Body of pancreas (tissue), 4 donors: Measurements from ENCODE around the gene ATAD3B.

ENCODE experiments used
- POLR2A ChIP-seq, 3 donors: fragments of 450-650 bp; IDR thresholded peaks; one replicate each; pipeline ENCODE4 v1.6.1; 2016; ENCODE audit warnings: antibody characterized with exemption in 3 of 3, mild to moderate bottlenecking in 2 of 3
- TF ChIP-seq, protein P1 (sequence below), 7 experiments: fragments of 450-650 bp in 4 of 7; fragments of 200-600 bp in 3 of 7; sonication (generic) in 3 of 7; IDR thresholded peaks; one replicate each; pipeline ENCODE4 v1.5.1; 2016 to 2019; ENCODE audit warnings: antibody characterized with exemption in 7 of 7

DNA sequence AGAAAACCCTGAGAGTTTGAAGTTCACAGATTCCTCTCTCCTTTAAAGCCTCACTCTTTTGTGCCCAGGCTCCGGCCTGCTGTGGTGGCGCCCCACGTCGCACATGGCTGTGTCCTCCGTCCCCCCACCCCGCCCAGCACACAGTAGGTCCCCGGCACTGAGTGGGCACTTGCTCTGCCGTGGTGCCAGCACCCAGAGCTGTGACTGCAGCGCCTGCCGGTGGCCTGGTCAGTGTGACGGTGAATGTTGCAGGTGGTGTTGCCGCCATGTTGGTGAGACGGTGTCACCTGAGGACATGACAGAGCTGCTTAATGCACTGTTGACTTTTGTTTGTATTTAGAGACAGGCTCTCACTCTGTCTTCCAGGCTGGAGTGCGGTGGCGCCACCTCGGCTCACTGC is 18.7 kb upstream of the ATAD3B start:
- TF ChIP-seq, protein P1, sequence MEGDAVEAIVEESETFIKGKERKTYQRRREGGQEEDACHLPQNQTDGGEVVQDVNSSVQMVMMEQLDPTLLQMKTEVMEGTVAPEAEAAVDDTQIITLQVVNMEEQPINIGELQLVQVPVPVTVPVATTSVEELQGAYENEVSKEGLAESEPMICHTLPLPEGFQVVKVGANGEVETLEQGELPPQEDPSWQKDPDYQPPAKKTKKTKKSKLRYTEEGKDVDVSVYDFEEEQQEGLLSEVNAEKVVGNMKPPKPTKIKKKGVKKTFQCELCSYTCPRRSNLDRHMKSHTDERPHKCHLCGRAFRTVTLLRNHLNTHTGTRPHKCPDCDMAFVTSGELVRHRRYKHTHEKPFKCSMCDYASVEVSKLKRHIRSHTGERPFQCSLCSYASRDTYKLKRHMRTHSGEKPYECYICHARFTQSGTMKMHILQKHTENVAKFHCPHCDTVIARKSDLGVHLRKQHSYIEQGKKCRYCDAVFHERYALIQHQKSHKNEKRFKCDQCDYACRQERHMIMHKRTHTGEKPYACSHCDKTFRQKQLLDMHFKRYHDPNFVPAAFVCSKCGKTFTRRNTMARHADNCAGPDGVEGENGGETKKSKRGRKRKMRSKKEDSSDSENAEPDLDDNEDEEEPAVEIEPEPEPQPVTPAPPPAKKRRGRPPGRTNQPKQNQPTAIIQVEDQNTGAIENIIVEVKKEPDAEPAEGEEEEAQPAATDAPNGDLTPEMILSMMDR (IDR thresholded peaks at IDR 0.05): no peak
- no peak for TF ChIP-seq POLR2A (IDR thresholded peaks at IDR 0.05)
